Measurements from ENCODE around the gene NPDC1.

GRCh38 chr9:137028263-137029057 is 17.5 kb downstream of the NPDC1 start:
- TF ChIP-seq CTCF (conservative IDR thresholded peaks at IDR 0.05) = peak; percentile 88
- no peak for TF ChIP-seq ZFX (IDR thresholded peaks at IDR 0.05)

Measured in C4-2B (cell line).